ENCODE measurements around the gene BSN. TPM values are rescaled to one million over a fixed set of nuclear protein-coding genes. Genes with fewer than 3 reads are reported as not detected.
A peak's percentile ranks its signal among the peaks of the same experiment; 100 is the strongest.

BSN gene
- total RNA-seq: under 1 TPM; 0.04 to 0.36 (median 0.14) TPM

DNA sequence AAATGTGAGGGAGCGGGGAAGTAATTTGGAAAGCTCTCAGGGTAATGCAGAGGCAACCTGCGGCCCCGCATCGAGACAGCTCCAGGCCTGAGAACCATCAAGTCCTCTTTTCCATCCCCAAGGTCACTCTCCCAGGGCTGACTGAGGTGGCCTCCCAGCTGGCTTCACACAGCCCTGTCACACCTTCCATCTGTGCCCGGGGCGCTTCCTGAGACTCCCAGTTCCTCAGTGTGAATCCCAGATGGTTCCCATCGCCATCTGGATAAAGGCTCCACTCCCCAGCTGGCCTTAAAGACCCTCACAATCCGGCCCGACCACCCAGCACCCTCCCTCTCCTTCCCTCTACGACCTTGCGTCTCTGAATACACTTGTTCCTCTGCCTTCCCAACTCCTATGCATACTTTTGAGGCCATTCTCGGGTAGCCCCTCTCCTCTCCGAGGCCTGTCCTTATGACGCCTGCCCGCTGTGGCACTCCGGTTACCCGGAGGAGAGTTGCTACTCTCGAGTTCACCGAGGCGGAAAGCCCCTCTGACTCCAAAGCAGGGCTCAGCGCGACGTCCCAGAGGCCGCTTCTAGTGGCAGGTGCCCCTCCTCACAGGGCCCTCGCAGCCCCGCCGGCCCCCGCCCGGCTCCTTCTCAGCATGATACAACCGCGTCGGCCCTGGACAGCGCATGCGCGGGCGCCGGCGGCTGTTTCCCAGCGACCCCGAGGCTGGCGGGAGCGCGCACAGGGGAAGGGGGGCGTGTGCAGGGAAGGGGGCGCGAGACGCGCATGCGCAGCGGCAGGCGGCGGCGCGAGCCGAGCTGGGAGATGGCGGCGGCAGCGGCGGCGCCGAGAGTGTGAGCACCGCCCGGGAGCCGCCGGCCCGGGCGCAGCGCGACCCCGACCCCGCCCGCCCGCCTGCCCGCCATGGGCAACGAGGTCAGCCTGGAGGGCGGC, at the start of gene BSN:
Gene BSN, plus strand, starts transcription at position 786 of the 941 bp plus-strand sequence. Its CDS starts 126 bp downstream, at position 912.
- peak; percentile 62 to 95 for DNase-seq (ENCODE audit: low spot score in 2 of 2)
- 4 to 6% methylated on average over 35 to 48 of the region's 76 CpGs for WGBS, 2 donors
- intact Hi-C loops (cut with DNase I; ENCODE audit: low total_unique reads): no loop called here
- TF ChIP-seq CTCF (IDR thresholded peaks at IDR 0.05) (no peak), POLR2A (IDR thresholded peaks at IDR 0.05) (no peak)
- H3K4me3 ChIP-seq (ENCODE audit: low read depth, poor library complexity, severe bottlenecking): peak within 1 kb of the TSS; percentile 42

- TF ChIP-seq CTCF (IDR thresholded peaks at IDR 0.05): no peak
- no peak for TF ChIP-seq POLR2A (IDR thresholded peaks at IDR 0.05)
- 80 to 84% methylated on average over 3 of the region's 3 CpGs for WGBS, 2 donors
- DNase-seq (ENCODE audit: low spot score in 2 of 2): no peak
- no peak overlapping the region for H3K4me3 ChIP-seq (ENCODE audit: low read depth, poor library complexity, severe bottlenecking)
- intact Hi-C loops (cut with DNase I; ENCODE audit: low total_unique reads): no loop called here
Observed at GRCh38 chr3:49506906-49507305, 47.4 kb upstream of the BSN start.

DNA sequence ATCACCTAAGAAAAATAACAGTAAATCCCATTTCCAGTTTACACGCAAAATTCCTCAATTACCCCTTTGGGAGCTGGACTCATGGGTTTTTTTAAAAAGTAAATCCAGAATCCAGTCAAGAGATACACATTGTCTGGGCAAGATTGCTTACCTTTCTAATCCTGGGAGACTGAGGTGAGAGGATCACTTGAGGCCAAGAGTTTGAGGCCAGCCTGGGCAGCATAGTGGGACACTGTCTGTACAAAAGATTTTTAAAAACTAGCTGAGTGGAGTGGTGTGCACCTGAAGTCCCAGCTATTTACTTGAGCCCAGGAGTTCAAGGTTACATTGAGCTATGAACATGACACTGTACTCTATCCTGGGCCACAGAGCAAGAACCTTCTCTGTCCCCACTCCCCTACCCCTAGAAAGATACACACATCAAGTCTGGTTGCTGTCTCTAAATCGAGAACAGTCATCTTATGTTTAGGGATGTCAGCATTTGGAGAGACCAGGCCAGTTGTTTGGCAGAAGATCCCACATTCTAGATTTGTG, 45.2 kb upstream of the BSN start:
- H3K4me3 ChIP-seq (ENCODE audit: low read depth, poor library complexity, severe bottlenecking): no peak overlapping the region
- intact Hi-C loops (cut with DNase I; ENCODE audit: low total_unique reads): no loop called here
- DNase-seq (ENCODE audit: low spot score in 2 of 2): no peak
- 40 to 41% methylated on average over 2 of the region's 2 CpGs for WGBS, 2 donors
- TF ChIP-seq POLR2A (IDR thresholded peaks at IDR 0.05) (no peak), CTCF (IDR thresholded peaks at IDR 0.05) (no peak)

DNA sequence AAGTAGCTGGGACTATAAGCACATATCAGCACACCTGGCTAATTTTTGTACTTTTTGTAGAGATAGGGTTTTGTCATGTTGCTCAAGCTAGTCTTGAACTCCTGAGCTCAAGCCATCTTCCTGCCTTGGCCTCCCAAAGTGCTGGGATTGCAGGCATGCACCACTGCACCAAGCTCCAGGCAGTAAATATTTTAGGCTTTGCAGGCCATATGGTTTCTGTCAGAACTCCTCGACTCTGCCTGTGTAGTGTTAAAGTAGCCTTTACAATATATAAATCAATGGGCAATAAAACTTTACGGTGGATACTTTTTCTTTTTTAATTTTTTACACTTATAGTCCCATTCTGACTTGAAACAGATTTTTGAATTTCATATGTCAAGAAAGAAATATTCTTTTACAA, 42.6 kb upstream of the BSN start:
- TF ChIP-seq POLR2A (IDR thresholded peaks at IDR 0.05): no peak
- no peak for TF ChIP-seq CTCF (IDR thresholded peaks at IDR 0.05)
- DNase-seq (ENCODE audit: low spot score in 2 of 2): no peak
- no peak overlapping the region for H3K4me3 ChIP-seq (ENCODE audit: low read depth, poor library complexity, severe bottlenecking)
- 68 to 80% methylated on average over 2 of the region's 2 CpGs for WGBS, 2 donors
- intact Hi-C loops (cut with DNase I; ENCODE audit: low total_unique reads): no loop called here

DNA sequence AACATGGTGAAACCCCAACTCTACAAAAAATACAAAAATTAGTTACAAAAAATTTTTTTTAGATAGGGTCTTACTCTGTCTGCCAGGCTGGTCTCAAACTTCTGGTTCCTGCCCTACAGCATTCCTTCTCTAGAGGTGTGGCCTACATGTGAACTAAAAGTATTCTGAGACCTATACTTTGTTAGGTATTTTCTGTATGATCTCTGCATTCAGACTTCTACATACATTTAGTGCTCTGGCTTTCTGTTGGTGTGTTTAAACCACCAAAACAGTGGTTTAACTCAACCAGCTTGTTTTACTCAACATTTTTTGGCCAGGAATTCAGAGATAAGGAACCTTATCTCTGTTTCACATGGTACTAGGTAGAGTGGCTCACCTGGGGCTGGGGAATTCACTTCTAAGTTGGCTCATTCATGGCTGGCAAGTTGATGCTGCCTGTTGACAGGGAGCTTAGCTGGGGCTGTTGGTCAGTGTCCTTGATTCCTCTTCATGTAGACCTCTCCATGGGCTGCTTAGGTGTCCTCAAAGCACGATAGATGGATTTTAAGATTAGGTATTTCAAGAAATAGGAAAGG, 41.4 kb upstream of the BSN start:
- H3K4me3 ChIP-seq (ENCODE audit: low read depth, poor library complexity, severe bottlenecking): no peak overlapping the region
- WGBS, 2 donors: 88 to 100% methylated on average over 1 of the region's 1 CpG
- intact Hi-C loops (cut with DNase I; ENCODE audit: low total_unique reads): no loop called here
- TF ChIP-seq CTCF (IDR thresholded peaks at IDR 0.05) (no peak), POLR2A (IDR thresholded peaks at IDR 0.05) (no peak)
- no peak for DNase-seq (ENCODE audit: low spot score in 2 of 2)
